K562 (cell line): ENCODE data around the gene PIEZO2. TPM values are rescaled to one million over a fixed set of nuclear protein-coding genes. Genes with fewer than 3 reads are reported as not detected.

Experiments used
- ATAC-seq: fragments of 200-7000 bp; cut with Tn5 transposase; 3 replicates; pipeline ENCODE4 v1.9.1; 2020; ENCODE audit warnings: moderate library complexity
- BruUV-seq: library from RNA; stranded (reverse); fragments of 400-500 nt; replicated peaks from 2 replicates; lab custom pipeline; 2021; lab: Mats Ljungman, UMichigan
- CTCF ChIA-PET: fragments of 300-600 bp; formaldehyde crosslinking; extraction: SDS; loops from one replicate; lab custom pipeline; 2021; ENCODE audit warnings: low intra/inter-chr PET ratio; lab: Yijun Ruan, JAX
- POLR2A ChIA-PET: fragments of 300-600, 350-650 bp; sonication (Branson Sonifier 250); formaldehyde crosslinking; extraction: SDS; loops from one replicate; lab custom pipeline; 2021; ENCODE audit warnings: antibody characterized with exemption, inconsistent platforms; lab: Yijun Ruan, JAX
- DNase-seq, 4 experiments: peaks; one replicate each; pipeline versions ENCODE4 v3.0.0 to v3.0.0-alpha.2; 2011 to 2018; ENCODE audit warnings: low spot score in 3 of 4, mixed read lengths in 3 of 4; ENCODE audit errors: extremely low read depth in 1 of 4
- FAIRE-seq: peaks from 2 replicates; lab custom pipeline; 2011; peaks lifted over from hg19 to GRCh38; lab: Jason Lieb, UNC
- H2AFZ ChIP-seq: 2 replicates; pipeline ENCODE4 v1.6.0; 2011; ENCODE audit warnings: low read depth, low read length, control low read depth, inconsistent platforms
- H3K27ac ChIP-seq: fragments of 200-600 bp; 3 replicates; pipeline ENCODE4 v1.8.0; 2011; ENCODE audit warnings: low read depth, mild to moderate bottlenecking, control low read depth, inconsistent platforms, low read length, moderate library complexity, mixed read lengths; ENCODE audit errors: extremely low read depth
- H3K27me3 ChIP-seq, 2 experiments: fragments of 300-600 bp in 1 of 2; 2 replicates in 1 of 2; 3 replicates in 1 of 2; pipeline versions ENCODE4 v1.6.0 to v1.8.0; 2011; ENCODE audit warnings: inconsistent platforms in 2 of 2, low read length in 2 of 2, mild to moderate bottlenecking in 1 of 2, mixed read lengths in 1 of 2, moderate library complexity in 1 of 2; ENCODE audit not compliant: control insufficient read depth in 2 of 2, insufficient read depth in 2 of 2
- H3K36me3 ChIP-seq: fragments of 300-600 bp; 3 replicates; pipeline ENCODE4 v1.8.0; 2011; ENCODE audit warnings: mild to moderate bottlenecking, low read length, inconsistent platforms; ENCODE audit not compliant: control insufficient read depth, insufficient read depth
- H3K4me1 ChIP-seq, 2 experiments: fragments of 200-600 bp in 1 of 2; replicated peaks in 1 of 2; 2 replicates in 1 of 2; 3 replicates in 1 of 2; pipeline versions ENCODE4 v1.5.1 to v1.8.0; 2011; ENCODE audit warnings: inconsistent platforms in 2 of 2, low read length in 2 of 2, mild to moderate bottlenecking in 1 of 2, mixed read lengths in 1 of 2, moderate library complexity in 1 of 2; ENCODE audit not compliant: control insufficient read depth in 2 of 2, insufficient read depth in 2 of 2
- H3K4me2 ChIP-seq: 2 replicates; pipeline ENCODE4 v1.6.1; 2011; ENCODE audit warnings: low read length, control low read depth, inconsistent platforms, mixed read lengths; ENCODE audit not compliant: insufficient read depth
- H3K4me3 ChIP-seq: fragments of 200-600 bp; sonication (generic), shearing (Covaris generic); 2 replicates; pipeline ENCODE4 v1.5.1; 2016; ENCODE audit warnings: control low read depth, inconsistent platforms
- H3K79me2 ChIP-seq: fragments of 200-600 bp; 3 replicates; pipeline ENCODE4 v1.8.0; 2011; ENCODE audit warnings: low read length, inconsistent platforms; ENCODE audit not compliant: control insufficient read depth, insufficient read depth
- H3K9ac ChIP-seq, 2 experiments: 2 replicates each; pipeline versions ENCODE4 v1.6.0 to v1.6.1; 2011; ENCODE audit warnings: low read depth in 2 of 2, low read length in 2 of 2, control low read depth in 1 of 2, inconsistent platforms in 1 of 2, mild to moderate bottlenecking in 1 of 2, mixed read lengths in 1 of 2; ENCODE audit not compliant: insufficient read depth in 1 of 2
- H3K9me1 ChIP-seq: one replicate; pipeline ENCODE4 v1.6.0; 2011; ENCODE audit warnings: inconsistent platforms, mild to moderate bottlenecking, low read length, moderate library complexity; ENCODE audit not compliant: control insufficient read depth, insufficient read depth
- H3K9me3 ChIP-seq: replicated peaks from 2 replicates; pipeline ENCODE4 v1.5.1; 2011; ENCODE audit warnings: low read depth, low read length, inconsistent platforms; ENCODE audit not compliant: control insufficient read depth, insufficient read depth
- H4K20me1 ChIP-seq: replicated peaks from 2 replicates; pipeline ENCODE4 v1.6.1; 2011; ENCODE audit warnings: low read length, inconsistent platforms, mixed read lengths; ENCODE audit not compliant: control insufficient read depth, insufficient read depth
- CCNT2 ChIP-seq: IDR thresholded peaks from 2 replicates; pipeline ENCODE4 v1.6.1; 2011; ENCODE audit warnings: borderline replicate concordance, low read depth, mild to moderate bottlenecking, moderate library complexity, mixed read lengths, low read length; ENCODE audit not compliant: insufficient read length; ENCODE audit errors: extremely low read depth
- FOXK2 ChIP-seq, 2 experiments: fragments of 450-650 bp; IDR thresholded peaks in 1 of 2; conservative IDR thresholded peaks in 1 of 2; 2 replicates each; pipeline ENCODE4 v1.6.1; 2016; ENCODE audit warnings: low read depth in 2 of 2, mild to moderate bottlenecking in 1 of 2
- MAFG ChIP-seq: fragments of 450-650 bp; conservative IDR thresholded peaks from 2 replicates; pipeline ENCODE4 v1.6.1; 2016; ENCODE audit warnings: missing genetic modification characterization, missing compliant biosample characterization
- YBX1 ChIP-seq: fragments of 450-650 bp; IDR thresholded peaks from 2 replicates; pipeline ENCODE4 v1.7.1; 2016; ENCODE audit warnings: mild to moderate bottlenecking
- WGBS: fragments of 100-300 bp; shearing (Covaris generic); methylation state at CpG from one replicate; pipeline ENCODE4 v1.1.6; 2016; ENCODE audit warnings: low coverage, mixed read lengths; ENCODE audit not compliant: insufficient coverage; ENCODE audit errors: missing lambda C conversion rate; 5-methylcytosine and 5-hydroxymethylcytosine counted together
- in situ Hi-C: fragments of 300-500 bp; cut with MboI; formaldehyde crosslinking; loops from 4 replicates; pipeline ENCODE4 v1.15.0; 2018; ENCODE audit warnings: inconsistent platforms, mixed read lengths
- intact Hi-C: fragments of 100-400 bp; cut with micrococcal nuclease; formaldehyde crosslinking; loops from 2 replicates; pipeline ENCODE4 v1.14.2; 2022
- polyA plus RNA-seq, 8 experiments: library from polyadenylated mRNA; depleted of rRNA in 4 of 8; stranded (reverse) in 5 of 8; unstranded in 3 of 8; fragments of >200 nt; fragmentation: Nextera tagmentation in 2 of 8; fragmentation: Illumina TruSeq in 1 of 8; extraction: Ambion mirVana in 2 of 8; extraction: Trizol in 1 of 8; gene quantifications; 2 replicates each; pipeline versions ENCODE4 v1.2.1 to v1.2.3, GENCODE V29; 2011 to 2014; ENCODE audit warnings: inconsistent platforms in 1 of 8, missing spikeins in 1 of 8
- total RNA-seq, 7 experiments: library from RNA; depleted of rRNA in 6 of 7; stranded (reverse); fragments of >200 nt in 6 of 7; fragmentation: Illumina TruSeq in 2 of 7; extraction: Trizol in 2 of 7; gene quantifications; 2 replicates each; pipeline versions ENCODE4 v1.2.1 to v1.2.3, GENCODE V29; 2011 to 2021; ENCODE audit warnings: low replicate concordance in 1 of 7

The PIEZO2 gene
- total and polyA plus RNA-seq, 9 of the 15 experiments (the other 6 are each of a cell fraction or from before 2014, with no cell fraction given): 0.54 to 4.1 (median 2.0) TPM

- no TSS peak for BruUV-seq
- TF ChIP-seq YBX1: no peak
- no peak for TF ChIP-seq CCNT2
- POLR2A ChIA-PET: no interaction called here
Measured at GRCh38 chr18:11066038-11066437, 83.3 kb downstream of the PIEZO2 start.

GRCh38 chr18:11064727-11065460 is 84.5 kb downstream of the PIEZO2 start:
- CTCF ChIA-PET: no interaction called here
- Histone ChIP-seq H3K4me3 (no peak overlapping the region), H3K9me3 (no peaks in the 10 kb centered on the region), H3K27ac (no peak overlapping the region), H3K36me3 (no peaks in the 10 kb centered on the region), H2AFZ (no peak overlapping the region), H3K4me2 (no peak overlapping the region), H3K9ac (no peak overlapping the region), H4K20me1 (no peaks in the 10 kb centered on the region)
- POLR2A ChIA-PET: no interaction called here
- WGBS: 1% methylated on average over 7 of the region's 7 CpGs
- intact Hi-C loops: no loop called here
- no peak for ATAC-seq
- no TSS peak for BruUV-seq
- no peak for DNase-seq
- no peak for TF ChIP-seq MAFG
- no peak for TF ChIP-seq FOXK2 (conservative IDR thresholded peaks at IDR 0.05 in 1 of 2, IDR thresholded peaks at IDR 0.05 in 1 of 2; ENCODE audit: low read depth in 2 of 2)
- TF ChIP-seq, all 486 proteins: peak for 0
- H3K4me1 ChIP-seq: no peaks in the 10 kb centered on the region
- H3K27me3 ChIP-seq: no peaks in the 10 kb centered on the region
- no peak for FAIRE-seq
- in situ Hi-C loops: no loop called here
- no peaks in the 10 kb centered on the region for H3K79me2 ChIP-seq
- no peaks in the 10 kb centered on the region for H3K9me1 ChIP-seq

More at GRCh38 chr18:11066038-11066437, 83.3 kb downstream of the PIEZO2 start:
- in situ Hi-C loops: no loop called here
- no peaks in the 10 kb centered on the region; the same call in 1 of the 2 replicates for H4K20me1 ChIP-seq
- H3K27me3 ChIP-seq: no peaks in the 10 kb centered on the region
- ATAC-seq (no peak), DNase-seq (no peak), FAIRE-seq (no peak)
- H3K79me2 ChIP-seq: no peaks in the 10 kb centered on the region
- no peak overlapping the region for H3K9ac ChIP-seq
- no peak overlapping the region for H2AFZ ChIP-seq
- CTCF ChIA-PET: no interaction called here
- no peaks in the 10 kb centered on the region for H3K9me3 ChIP-seq
- no peak overlapping the region for H3K4me3 ChIP-seq
- intact Hi-C loops: no loop called here
- H3K36me3 ChIP-seq: no peaks in the 10 kb centered on the region
- WGBS: 1% methylated on average over 5 of the region's 5 CpGs
- H3K27ac ChIP-seq: no peak overlapping the region
- H3K4me2 ChIP-seq: no peak overlapping the region
- no peaks in the 10 kb centered on the region for H3K4me1 ChIP-seq
- no peaks in the 10 kb centered on the region for H3K9me1 ChIP-seq
